ENCODE results near the gene COL4A2.

DNA sequence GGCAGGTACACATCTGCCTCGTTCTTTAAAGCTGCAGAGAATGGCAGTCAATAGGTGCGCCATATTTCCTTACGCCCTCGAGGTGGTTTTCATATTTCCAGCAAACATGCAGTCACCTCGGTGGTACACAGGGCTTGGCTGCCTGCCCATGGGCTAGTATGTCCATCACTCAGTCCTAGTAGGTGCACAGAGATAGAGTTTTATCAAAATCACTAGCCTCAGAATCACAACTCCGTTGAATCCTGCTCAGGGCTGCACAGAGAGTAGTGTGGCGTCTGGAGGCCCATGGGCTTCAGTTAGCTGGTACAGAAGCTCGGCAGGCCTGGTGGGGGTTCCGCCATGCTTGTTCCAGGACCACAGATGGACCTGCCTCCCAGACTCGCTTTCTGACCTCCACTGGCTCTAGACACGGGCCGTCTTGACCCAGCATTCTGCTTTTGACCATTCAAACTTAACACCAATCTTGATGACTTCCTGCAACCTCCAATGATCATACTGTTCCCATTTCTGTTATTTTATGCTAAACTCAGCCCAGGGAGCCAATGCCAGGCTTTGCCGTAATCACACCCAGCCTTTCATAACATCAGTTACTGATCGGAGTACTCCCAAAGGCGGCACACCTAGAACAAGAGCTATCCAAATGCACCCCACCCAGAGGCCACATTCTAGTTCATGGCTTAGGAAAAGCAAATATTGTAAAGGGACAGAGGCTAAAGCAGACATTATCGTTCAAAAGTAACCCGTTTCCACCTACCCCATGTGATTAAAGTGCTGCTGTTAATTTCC is 134.1 kb downstream of the COL4A2 start:
- TF ChIP-seq, protein P1, sequence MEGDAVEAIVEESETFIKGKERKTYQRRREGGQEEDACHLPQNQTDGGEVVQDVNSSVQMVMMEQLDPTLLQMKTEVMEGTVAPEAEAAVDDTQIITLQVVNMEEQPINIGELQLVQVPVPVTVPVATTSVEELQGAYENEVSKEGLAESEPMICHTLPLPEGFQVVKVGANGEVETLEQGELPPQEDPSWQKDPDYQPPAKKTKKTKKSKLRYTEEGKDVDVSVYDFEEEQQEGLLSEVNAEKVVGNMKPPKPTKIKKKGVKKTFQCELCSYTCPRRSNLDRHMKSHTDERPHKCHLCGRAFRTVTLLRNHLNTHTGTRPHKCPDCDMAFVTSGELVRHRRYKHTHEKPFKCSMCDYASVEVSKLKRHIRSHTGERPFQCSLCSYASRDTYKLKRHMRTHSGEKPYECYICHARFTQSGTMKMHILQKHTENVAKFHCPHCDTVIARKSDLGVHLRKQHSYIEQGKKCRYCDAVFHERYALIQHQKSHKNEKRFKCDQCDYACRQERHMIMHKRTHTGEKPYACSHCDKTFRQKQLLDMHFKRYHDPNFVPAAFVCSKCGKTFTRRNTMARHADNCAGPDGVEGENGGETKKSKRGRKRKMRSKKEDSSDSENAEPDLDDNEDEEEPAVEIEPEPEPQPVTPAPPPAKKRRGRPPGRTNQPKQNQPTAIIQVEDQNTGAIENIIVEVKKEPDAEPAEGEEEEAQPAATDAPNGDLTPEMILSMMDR (IDR thresholded peaks at IDR 0.05): no peak
- no peak for TF ChIP-seq POLR2A (IDR thresholded peaks at IDR 0.05)
